Thyroid gland (tissue), 4 donors: ENCODE measurements around the gene BPIFB4. TPM values are rescaled to one million over a fixed set of nuclear protein-coding genes. Genes with fewer than 3 reads are reported as not detected.

ENCODE experiments used
- DNase-seq, 2 donors: peaks; one replicate each; pipeline ENCODE4 v3.0.0-alpha.2; 2019
- H3K27ac ChIP-seq, 3 donors: fragments of 200-600 bp; sonication (generic); 1 replicate in 2 of 3; 2 replicates in 1 of 3; pipeline ENCODE4 v1.5.1; 2016 to 2019; ENCODE audit warnings: mild to moderate bottlenecking in 1 of 3, moderate library complexity in 1 of 3
- H3K27me3 ChIP-seq: fragments of 200-600 bp; sonication (generic); one replicate; pipeline ENCODE4 v1.5.1; 2019
- H3K36me3 ChIP-seq, 2 donors: fragments of 200-600 bp; sonication (generic); one replicate each; pipeline ENCODE4 v1.5.1; 2016 to 2019
- H3K4me1 ChIP-seq, 2 donors: fragments of 200-600 bp; sonication (generic); one replicate each; pipeline ENCODE4 v1.5.1; 2017 to 2019
- H3K4me3 ChIP-seq, 3 donors: fragments of 200-600 bp; sonication (generic); replicated peaks in 1 of 3; 1 replicate in 2 of 3; 2 replicates in 1 of 3; pipeline ENCODE4 v1.5.1; 2016; ENCODE audit warnings: mild to moderate bottlenecking in 1 of 3
- H3K9me3 ChIP-seq: fragments of 200-600 bp; sonication (generic); one replicate; pipeline ENCODE4 v1.5.1; 2017
- POLR2A ChIP-seq, 2 donors: fragments of 450-650 bp; IDR thresholded peaks; one replicate each; pipeline ENCODE4 v1.6.1; 2017; ENCODE audit warnings: antibody characterized with exemption in 2 of 2, mild to moderate bottlenecking in 2 of 2, moderate library complexity in 1 of 2
- WGBS, 2 donors: methylation state at CpG; one replicate each; pipeline ENCODE4 v1.1.5; 2017; 5-methylcytosine and 5-hydroxymethylcytosine counted together
- intact Hi-C: fragments of 100-400 bp; cut with DNase I; formaldehyde crosslinking; loops from one replicate; pipeline ENCODE4 v1.15.1; 2023
- total RNA-seq, 4 donors: library from RNA; depleted of rRNA; stranded (reverse); fragments of >200 nt; gene quantifications; one replicate each; pipeline ENCODE4 v1.2.3, GENCODE V29; 2016
- TF ChIP-seq, protein P1 (sequence below), 6 experiments: fragments of 200-600 bp in 3 of 6; fragments of 450-650 bp in 3 of 6; sonication (generic) in 3 of 6; IDR thresholded peaks; one replicate each; pipeline ENCODE4 v1.5.1; 2016 to 2019; ENCODE audit warnings: antibody characterized with exemption in 6 of 6, mild to moderate bottlenecking in 2 of 6, inconsistent platforms in 1 of 6, moderate library complexity in 1 of 6

Gene BPIFB4
- total RNA-seq, 4 donors from 2014 or later, result not detected

DNA sequence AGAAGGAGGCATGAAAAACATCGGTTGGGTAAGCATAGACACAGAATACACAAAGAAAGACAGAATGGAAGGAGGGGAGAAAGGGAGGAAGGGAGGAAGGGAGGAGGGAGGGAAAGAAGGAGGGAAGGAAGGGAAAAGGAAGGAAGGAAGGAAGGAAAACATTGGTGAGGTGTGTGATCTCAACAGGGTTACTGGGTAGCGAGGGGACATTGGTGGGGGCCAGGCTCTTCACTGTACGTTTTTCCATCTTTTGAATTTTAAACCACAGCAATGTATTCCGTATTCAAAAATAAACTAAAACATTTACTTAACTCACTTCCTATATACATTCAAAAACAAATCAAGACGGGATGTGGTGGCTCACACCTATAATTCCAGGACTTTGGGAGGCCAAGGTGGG is 67.9 kb downstream of the BPIFB4 start:
- Histone ChIP-seq H3K27ac (no peak overlapping the region), H3K4me1 (no peaks in the 10 kb centered on the region), H3K27me3 (no peaks in the 10 kb centered on the region), H3K9me3 (no peaks in the 10 kb centered on the region), H3K4me3 (no peak overlapping the region), H3K36me3 (no peaks in the 10 kb centered on the region)
- WGBS, 2 donors, result 83 to 90% methylated on average over 5 of the region's 5 CpGs
- intact Hi-C loops, result no loop called here
- DNase-seq, result no peak
- TF ChIP-seq, protein P1, sequence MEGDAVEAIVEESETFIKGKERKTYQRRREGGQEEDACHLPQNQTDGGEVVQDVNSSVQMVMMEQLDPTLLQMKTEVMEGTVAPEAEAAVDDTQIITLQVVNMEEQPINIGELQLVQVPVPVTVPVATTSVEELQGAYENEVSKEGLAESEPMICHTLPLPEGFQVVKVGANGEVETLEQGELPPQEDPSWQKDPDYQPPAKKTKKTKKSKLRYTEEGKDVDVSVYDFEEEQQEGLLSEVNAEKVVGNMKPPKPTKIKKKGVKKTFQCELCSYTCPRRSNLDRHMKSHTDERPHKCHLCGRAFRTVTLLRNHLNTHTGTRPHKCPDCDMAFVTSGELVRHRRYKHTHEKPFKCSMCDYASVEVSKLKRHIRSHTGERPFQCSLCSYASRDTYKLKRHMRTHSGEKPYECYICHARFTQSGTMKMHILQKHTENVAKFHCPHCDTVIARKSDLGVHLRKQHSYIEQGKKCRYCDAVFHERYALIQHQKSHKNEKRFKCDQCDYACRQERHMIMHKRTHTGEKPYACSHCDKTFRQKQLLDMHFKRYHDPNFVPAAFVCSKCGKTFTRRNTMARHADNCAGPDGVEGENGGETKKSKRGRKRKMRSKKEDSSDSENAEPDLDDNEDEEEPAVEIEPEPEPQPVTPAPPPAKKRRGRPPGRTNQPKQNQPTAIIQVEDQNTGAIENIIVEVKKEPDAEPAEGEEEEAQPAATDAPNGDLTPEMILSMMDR (IDR thresholded peaks at IDR 0.05), result no peak

DNA sequence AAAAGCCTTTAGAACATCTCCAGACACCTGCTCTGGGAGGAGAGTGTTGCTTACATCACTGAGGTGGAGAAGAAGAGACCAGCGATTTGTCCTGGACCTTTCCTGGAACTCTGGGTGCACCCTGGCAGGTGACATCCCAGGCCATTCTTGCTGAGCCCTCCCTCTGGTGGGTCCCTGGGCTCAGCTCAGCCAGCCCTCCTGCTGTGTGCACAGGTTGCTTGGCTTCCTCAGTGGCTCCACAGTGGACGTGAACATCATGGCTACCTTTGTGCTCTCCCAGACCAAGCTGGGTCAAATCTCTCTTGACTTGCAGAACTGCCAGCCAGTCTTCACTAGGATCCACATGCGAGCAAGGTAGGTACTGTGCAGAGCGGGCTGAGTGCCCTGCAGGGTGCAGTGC is 68.6 kb downstream of the BPIFB4 start:
- intact Hi-C loops, result no loop called here
- no peak for DNase-seq
- no peaks in the 10 kb centered on the region for H3K36me3 ChIP-seq
- TF ChIP-seq, protein P1 (IDR thresholded peaks at IDR 0.05), result no peak
- no peak for TF ChIP-seq POLR2A (IDR thresholded peaks at IDR 0.05)
- H3K9me3 ChIP-seq, result no peaks in the 10 kb centered on the region
- no peak overlapping the region for H3K27ac ChIP-seq
- no peaks in the 10 kb centered on the region for H3K27me3 ChIP-seq
- H3K4me1 ChIP-seq, result no peaks in the 10 kb centered on the region
- H3K4me3 ChIP-seq, result no peak overlapping the region
- 78 to 98% methylated on average over 3 to 4 of the region's 4 CpGs for WGBS, 2 donors

DNA sequence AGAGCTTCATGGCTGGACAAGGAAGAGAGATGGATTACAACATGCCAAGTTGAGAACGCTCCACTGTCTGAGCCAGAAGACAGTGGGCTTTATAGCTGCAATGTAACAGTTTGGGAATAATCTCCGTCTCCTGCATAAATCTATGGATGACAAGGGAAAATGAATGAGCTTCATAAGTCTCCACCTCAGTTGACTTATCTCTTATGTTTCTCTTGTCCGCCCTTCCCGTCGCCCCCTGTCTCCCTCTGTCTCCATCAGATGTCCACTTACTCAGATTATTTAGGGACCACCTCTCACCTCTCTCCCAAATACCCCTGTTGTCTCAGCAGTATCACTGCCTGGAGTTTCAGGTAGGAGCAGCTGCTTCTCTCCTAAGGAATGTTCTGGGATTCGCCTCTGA is 74.8 kb downstream of the BPIFB4 start:
- no peaks in the 10 kb centered on the region for H3K9me3 ChIP-seq
- TF ChIP-seq, protein P1 (IDR thresholded peaks at IDR 0.05), result no peak
- TF ChIP-seq POLR2A (IDR thresholded peaks at IDR 0.05), result no peak
- 87 to 90% methylated on average over 6 of the region's 6 CpGs for WGBS, 2 donors
- no peak overlapping the region for H3K4me3 ChIP-seq
- no peaks in the 10 kb centered on the region for H3K36me3 ChIP-seq
- no peak overlapping the region for H3K27ac ChIP-seq
- no peak for DNase-seq
- no peaks in the 10 kb centered on the region for H3K4me1 ChIP-seq
- H3K27me3 ChIP-seq, result no peaks in the 10 kb centered on the region
- intact Hi-C loops, result no loop called here

DNA sequence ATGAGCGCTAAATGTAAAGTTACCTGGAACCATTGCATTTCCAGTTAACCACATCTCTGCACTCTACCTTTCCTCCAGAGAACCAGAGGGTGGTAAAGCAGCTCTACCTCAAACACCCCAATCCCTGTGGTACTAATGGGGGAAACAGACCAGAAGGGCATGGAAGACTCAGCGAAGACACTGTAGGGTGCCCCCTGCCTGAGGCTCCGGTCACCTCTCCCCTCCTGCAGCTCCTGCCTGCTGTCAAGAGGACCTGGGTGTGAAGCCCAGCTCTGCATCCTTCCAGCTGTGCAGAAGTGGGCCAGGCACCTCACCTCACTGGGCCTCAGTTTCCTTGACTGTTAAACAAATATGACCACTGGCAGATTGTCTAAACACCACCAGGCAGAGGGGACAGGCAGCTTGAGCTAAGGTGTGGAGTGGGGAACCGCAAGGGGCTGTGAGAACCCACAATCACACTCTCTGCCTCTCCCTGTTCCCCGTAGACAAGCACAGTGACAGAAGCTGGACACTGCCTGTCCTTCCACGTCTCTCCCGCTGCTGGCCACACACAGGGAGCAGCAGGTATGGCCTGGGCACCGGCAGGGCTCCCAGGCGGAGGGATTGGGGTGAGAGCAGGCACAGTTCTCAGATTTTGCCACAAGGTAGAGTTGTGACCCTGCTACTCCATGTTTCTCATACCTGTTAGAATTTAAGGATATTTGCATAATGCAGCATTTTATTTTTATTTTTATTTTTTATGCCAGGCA is 79.4 kb downstream of the BPIFB4 start:
- no peak for DNase-seq
- Histone ChIP-seq H3K4me3 (no peak overlapping the region), H3K36me3 (no peaks in the 10 kb centered on the region), H3K27me3 (no peaks in the 10 kb centered on the region), H3K9me3 (no peaks in the 10 kb centered on the region), H3K4me1 (no peaks in the 10 kb centered on the region), H3K27ac (no peak overlapping the region)
- WGBS, 2 donors, result 82 to 85% methylated on average over 9 of the region's 9 CpGs
- intact Hi-C loops, result no loop called here
- TF ChIP-seq, protein P1 (IDR thresholded peaks at IDR 0.05), result no peak
- TF ChIP-seq POLR2A (IDR thresholded peaks at IDR 0.05), result no peak

DNA sequence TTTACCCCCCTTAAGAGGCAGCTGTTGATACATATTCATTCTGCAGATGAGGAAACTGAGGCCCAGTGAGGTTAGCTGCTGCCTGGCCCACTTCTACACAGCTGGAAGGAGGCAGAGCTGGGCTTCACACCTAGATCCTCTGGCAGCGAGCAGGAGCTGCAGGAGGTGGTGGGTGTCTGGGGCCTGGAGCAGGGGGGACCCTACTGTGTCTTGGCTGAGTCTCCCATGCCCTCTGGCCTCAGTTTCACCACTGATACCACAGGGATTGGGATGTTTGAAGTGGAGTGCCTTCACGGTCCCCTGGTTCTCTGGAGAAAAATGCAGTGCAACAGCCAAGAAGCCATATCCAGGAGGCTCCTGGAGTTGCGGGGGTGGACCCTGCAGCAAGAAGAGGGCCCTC is 80.3 kb downstream of the BPIFB4 start:
- TF ChIP-seq, protein P1 (IDR thresholded peaks at IDR 0.05), result no peak
- TF ChIP-seq POLR2A (IDR thresholded peaks at IDR 0.05), result no peak
- Histone ChIP-seq H3K9me3 (no peaks in the 10 kb centered on the region), H3K36me3 (no peaks in the 10 kb centered on the region), H3K27ac (no peak overlapping the region), H3K4me3 (no peak overlapping the region), H3K4me1 (no peaks in the 10 kb centered on the region), H3K27me3 (no peaks in the 10 kb centered on the region)
- 51 to 66% methylated on average over 3 of the region's 3 CpGs for WGBS, 2 donors
- intact Hi-C loops, result no loop called here
- DNase-seq, result no peak
